NCI-H524 treated with DMSO at 0.1 percent for 48 hours (cell line): ENCODE data around the gene IL31.
"Not testable (repeated sequence)": the region's sequence is repeated elsewhere in the genome, so short reads cannot be mapped to it uniquely, and the experiment has no call there.

Experiments used
- DNase-seq: peaks from one replicate; lab custom pipeline; 2025; lab: John Stamatoyannopoulos, UW

Gene IL31

DNA sequence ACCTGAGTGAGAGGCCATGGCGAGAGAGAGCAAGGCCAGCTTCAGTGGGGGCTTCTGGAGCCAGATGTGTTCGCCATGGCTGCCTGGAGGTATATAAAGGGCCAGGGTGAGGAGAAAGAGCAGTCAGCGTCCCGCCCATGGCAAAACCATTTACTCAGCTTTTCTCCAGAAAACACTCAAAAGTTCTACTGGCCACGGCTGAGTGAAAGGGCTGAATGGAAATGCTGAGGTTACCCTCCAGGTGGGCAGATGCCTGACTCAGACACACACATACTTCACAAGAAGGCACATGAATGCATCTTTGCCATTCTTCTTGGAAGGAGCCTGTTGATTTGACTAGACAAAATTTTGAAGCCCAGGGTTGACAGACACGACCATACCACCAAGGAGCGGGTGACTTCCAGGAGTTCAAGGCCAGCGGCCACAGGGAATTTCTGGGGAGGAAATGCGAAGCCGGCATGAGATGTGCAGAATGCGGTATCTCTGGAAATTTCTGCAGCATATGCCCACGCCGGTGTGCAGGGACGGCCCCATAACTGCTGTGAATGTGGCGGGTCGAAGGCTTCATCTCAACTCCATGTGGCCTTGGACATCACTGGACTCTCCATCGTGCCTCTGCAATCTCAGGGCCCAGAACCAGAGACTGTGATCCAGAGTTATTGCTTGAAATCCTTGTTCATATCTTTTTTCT is at the start of gene IL31:
Gene IL31, minus strand, starts transcription at position 67 of the 691 bp plus-strand sequence. Its CDS starts 49 bp downstream, at position 18.
- DNase-seq, result no peak

DNA sequence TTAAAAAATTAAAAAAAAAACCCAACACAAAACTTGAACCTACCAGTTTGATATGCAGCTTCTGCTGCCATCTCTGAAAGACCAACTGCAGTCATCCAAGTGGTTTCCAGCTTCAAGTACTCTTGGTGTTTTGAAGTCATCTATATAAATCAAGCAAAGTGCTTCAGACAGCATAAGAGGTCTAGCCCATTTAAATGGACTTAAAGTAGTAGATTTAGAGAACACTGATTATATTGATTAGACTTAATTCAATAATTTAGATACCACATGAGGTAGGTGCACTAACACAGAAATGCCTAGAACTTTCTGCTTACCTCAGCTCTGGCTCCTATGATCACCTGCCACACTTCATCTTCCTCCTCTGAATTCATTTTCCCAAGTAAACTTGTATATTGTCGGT is 42.4 kb upstream of the IL31 start:
- DNase-seq, result no peak

DNA sequence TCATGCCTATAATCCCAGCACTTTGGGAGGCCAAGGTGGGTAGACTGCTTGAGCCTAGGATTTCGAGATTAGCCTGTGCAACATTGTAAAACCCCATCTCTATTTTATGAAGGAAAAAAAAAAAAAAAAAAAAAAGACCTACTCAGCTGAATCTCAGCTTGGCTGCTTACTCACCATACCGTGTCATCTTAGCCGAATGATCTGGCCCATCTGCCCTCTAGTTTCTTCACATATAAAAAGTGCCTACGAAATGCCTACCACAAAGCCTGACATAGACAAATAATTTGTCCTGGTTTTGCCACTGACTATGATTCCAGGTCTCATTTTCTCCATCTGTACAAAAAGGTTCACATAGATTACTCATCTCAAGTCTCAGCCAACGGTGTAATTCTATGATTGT is 41.8 kb upstream of the IL31 start:
- DNase-seq, result no peak

DNA sequence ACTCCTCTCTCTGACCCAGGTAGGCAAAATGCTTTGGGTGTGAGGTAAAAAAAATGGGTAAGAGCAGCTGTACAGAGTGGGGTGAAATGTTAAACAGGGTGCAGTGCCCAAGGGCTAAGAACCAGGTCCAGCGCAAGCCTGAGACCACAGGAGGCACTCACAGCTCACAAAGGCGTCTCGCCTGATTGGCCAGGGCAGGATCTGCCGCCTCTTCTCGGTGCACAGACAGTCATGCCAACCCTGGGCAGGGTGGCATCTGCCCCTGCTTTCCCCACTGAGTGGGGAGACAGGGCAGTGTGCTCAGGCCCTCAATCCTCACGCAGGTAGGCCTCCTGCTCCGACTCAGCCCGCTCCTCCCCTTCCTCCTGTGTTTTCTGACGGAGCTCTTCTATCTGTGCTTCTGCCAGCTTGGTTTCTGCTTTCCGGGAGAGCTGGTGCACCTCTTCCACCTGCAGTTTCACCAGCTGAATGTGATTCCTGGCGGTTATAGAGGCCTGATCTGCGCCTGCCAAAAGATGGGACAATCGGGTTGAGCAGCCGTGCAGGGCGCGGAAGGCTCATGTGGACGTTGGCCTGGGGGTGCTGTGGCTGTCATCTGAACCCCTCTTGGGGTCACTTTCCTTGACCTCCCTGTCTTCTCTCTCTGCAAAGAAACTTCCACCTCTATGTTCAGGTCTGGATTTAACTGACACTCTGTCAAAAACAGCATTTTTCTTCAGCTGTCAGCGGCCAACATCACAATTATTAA is 34.2 kb upstream of the IL31 start:
- no peak for DNase-seq

DNA sequence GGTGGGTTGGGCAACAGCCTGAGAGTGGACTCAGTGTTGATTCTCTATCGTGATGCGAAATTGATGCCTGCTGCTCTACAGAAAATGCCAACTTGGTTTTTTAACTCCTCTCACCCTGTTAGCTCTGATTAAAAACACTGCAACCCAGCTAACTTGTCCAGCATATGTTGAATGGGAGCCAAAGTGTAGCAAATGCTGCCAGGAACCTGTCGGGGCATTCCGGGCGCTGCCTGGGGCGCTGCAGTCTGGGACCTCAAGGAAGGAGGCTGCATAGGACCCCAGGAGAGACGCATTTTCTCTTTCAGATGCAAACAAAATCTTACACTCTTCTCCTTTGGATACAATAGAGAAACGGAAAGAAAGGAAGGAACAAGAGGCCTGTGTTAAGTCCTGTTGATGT is 33.4 kb upstream of the IL31 start:
- DNase-seq, result no peak

DNA sequence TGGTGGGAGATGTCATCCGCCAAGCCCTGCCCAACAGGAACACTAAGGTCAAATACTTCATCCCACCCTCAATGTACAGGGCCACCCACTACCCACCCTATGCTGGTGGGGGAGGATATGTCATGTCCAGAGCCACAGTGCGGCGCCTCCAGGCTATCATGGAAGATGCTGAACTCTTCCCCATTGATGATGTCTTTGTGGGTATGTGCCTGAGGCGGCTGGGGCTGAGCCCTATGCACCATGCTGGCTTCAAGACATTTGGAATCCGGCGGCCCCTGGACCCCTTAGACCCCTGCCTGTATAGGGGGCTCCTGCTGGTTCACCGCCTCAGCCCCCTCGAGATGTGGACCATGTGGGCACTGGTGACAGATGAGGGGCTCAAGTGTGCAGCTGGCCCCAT is 33.0 kb upstream of the IL31 start:
- no peak for DNase-seq

DNA sequence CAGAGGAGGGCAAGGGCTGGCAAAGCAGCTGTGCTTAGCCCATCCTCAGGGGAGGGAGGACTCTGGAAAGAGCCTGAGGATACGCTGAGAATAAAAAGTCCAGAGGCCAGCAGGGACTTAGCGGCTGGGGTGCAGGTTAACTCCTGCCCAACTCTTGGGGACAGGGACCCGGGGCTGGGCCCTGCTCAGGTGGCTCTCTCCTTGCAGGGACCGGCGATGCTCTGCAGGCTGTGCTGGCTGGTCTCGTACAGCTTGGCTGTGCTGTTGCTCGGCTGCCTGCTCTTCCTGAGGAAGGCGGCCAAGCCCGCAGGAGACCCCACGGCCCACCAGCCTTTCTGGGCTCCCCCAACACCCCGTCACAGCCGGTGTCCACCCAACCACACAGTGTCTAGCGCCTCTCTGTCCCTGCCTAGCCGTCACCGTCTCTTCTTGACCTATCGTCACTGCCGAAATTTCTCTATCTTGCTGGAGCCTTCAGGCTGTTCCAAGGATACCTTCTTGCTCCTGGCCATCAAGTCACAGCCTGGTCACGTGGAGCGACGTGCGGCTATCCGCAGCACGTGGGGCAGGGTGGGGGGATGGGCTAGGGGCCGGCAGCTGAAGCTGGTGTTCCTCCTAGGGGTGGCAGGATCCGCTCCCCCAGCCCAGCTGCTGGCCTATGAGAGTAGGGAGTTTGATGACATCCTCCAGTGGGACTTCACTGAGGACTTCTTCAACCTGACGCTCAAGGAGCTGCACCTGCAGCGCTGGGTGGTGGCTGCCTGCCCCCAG is 32.3 kb upstream of the IL31 start:
- DNase-seq, result no peak

DNA sequence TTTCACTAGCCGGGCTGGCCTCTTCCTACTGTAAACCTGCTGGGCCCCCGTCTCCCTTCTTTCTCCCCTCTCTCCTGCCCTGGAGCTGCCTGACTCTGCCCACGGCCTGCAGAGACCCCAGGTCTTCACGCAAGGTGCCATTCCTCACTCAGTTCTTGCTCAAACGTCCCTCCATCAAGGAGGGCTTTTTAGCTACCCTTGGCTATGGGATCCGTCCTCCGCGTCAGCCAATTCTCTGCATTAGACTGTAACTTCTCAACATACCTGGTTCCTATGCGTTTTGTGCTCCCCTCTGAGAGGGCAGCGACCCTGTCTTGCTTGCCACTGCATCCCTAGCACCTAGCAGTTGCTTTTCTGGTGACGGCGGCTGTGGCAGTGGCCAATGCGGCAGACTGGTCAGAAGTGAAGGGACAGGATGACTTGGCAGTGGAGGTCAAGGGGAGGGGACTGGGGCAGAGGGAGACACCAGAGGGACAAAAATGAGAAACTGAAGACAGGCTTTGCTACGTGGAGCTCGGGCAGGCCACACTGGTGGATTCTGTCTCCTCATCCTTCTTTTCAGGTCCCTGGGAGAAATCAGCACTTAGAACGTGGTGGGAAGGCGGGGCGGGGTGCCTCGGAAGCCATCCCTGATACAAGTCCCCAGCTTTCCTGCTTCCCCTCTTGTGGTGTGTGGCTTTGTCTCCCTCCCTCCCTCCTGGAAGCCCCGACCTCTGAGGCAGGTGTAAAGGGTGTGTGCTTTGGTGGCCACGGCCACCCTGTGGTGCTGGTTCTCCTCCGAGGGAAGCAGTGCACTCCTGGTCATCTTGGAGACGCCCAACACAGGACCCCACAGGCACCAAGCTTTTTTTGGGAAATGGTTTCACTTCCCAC is 31.3 kb upstream of the IL31 start:
- no peak for DNase-seq

DNA sequence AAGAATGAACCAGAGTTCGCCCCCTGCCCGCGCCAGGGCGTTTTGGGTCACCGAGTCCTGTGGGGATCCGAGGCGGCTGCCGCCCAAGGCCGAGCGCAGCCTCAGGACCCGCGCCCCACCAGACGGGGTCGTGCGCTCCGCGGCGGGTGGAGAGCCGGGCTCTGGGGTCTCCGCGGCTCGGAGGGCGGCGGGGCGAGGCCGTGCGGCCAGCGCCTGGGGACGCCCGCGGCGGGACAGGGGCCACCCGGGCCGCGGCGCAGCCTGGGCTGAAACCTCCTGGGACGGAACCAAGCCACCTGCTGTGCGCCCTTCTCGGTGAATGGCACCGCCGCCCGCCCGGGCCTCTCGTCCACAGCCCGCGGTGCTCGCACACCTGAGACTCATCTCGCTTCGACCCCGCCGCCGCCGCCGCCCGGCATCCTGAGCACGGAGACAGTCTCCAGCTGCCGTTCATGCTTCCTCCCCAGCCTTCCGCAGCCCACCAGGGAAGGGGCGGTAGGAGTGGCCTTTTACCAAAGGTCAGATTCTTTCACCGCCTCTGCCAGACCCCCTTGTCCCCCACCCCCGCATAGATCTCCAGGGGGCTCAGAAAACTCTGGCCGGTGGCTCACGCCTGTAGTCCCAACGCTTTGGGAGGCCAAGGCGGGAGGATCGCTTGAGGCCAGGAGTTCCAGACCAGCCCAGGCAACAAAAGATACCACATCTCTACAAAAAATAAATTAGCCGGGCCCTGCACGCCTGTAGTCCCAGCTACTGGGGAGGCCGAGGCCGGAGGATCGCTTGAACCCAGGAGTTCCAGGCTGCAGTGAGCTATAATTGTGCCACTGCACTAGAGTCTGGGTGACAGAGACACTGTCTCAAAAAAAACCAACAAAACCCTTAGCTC is 30.4 kb upstream of the IL31 start:
- DNase-seq, result no peak

DNA sequence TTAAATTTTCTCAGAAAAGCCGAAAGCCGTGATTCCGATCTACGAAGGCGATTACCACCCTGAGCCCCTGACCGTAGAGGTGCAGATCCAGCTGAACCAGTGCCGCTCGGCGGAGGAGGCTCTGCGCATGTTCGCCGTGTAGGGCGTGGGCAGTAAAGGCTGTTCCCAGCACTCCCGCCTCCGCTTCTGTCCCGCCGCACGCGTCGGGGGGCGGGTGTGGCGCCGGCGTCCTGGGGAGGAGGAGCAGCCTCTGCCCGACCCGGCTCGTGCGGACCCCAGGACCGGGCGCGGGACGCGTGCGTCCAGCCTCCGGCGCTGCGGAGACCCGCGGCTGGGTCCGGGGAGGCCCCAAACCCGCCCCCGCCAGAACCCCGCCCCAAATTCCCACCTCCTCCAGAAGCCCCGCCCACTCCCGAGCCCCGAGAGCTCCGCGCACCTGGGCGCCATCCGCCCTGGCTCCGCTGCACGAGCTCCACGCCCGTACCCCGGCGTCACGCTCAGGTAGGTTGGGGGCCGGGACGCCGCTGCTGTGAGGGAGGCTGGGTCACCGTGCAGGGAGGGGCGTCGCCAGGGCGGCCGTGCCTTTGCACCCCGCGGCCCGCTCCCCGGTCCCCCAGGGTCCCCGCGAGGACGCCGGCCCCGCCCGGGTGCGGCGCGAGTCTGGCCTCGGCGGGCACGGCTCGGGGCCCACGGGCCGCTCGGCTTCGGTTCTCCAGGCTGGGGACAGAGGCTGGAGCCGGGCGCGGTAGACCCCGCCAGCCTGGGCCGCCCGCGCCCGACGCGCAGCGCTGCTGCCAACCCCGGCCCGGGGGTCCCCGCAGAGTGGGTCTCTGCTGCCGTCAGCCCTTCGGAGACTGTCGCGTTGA is 29.5 kb upstream of the IL31 start, which contains the start of gene B3GNT4:
Gene B3GNT4, plus strand, starts transcription at position 409 of the 866 bp plus-strand sequence. CDS start 910 bp downstream, outside the sequence.
- no peak for DNase-seq

DNA sequence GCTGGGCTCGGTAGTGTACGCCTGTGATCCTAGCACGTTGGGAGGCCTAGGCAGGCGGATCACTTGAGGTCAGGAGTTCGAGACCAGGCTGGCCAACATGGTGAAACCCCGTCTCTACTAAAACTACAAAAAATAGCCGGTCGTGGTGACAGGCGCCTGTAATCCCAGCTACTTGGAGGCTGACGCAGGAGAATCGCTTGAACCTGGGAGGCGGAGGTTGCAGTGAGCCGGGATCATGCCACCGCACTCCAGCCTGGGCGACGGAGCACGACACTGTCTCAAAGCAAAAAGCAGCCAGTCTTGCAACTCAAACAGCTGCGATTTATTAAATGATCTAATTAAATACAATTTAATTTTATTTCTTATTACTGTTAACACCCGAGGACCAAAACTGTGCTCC is 28.8 kb upstream of the IL31 start:
- DNase-seq, result not testable (repeated sequence)

DNA sequence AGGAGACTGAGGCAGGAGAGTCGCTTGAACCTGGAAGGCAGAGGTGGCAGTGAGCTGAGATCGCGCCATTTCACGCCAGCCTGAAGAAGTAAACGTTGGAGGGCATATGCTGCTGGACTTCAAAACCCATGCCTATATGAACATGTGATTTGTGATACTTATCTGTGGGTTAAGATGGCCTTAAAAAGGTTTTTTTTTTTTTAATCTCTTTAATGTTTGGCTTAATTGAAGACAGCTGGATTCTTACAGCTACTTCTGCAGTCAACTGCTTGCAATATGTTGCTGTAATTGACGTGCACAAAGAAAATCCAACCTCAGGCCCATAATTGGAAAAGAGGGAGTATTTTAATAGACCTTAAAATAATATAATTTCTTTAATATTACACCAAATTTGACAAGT is 28.0 kb upstream of the IL31 start:
- peak; percentile 67 for DNase-seq

DNA sequence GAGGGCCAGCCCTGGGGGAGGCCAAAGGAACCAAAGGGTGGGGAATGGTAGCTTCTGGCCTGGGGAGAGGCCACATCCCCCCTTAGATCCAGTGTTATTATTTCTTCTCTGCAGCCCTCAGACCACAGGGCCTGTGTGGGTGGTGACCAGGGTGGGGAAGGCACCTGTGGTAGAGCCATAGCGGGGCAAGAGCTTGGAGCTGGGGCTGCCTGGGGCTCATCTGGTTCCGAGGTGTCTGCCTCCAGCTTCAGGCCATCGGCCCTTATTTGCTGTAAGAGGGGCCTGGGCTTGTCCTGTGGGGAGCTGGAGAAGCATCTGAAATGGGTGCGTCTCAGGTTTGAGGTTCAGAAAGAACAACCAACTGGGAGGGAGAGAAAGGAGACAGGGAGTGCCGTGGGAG is 27.4 kb upstream of the IL31 start:
- DNase-seq, result no peak

DNA sequence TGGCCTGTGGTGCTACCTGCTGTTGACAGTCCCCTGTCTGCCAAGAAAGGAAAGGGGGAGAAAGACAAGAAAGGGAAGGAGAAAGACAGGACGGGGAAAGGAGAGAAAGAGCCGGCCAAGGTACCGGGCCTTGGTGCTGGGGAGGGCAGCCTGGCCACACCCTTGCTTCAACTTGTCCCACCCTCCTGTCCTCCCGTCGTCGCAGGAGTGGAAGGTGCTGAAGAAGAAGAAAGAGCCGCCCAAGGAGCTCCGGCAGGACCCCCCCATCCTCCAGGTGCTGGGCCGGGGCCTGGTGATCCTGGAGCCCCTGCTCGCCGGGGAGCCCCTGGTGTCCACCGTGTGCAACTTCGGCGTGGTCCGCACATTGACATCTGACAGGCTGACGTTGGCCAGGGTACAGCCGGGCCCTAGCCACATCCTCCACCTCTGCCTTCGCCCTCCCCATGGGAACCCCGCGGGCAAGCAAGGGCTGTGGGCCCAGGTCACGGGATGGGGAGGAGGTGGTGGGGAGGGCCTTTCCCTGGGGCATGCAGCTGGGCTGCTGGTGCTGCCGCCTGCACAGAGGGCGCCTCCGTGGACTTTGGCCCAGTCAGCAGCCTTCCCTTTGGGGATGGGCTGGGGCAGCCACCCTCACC is 26.6 kb upstream of the IL31 start:
- DNase-seq, result no peak

DNA sequence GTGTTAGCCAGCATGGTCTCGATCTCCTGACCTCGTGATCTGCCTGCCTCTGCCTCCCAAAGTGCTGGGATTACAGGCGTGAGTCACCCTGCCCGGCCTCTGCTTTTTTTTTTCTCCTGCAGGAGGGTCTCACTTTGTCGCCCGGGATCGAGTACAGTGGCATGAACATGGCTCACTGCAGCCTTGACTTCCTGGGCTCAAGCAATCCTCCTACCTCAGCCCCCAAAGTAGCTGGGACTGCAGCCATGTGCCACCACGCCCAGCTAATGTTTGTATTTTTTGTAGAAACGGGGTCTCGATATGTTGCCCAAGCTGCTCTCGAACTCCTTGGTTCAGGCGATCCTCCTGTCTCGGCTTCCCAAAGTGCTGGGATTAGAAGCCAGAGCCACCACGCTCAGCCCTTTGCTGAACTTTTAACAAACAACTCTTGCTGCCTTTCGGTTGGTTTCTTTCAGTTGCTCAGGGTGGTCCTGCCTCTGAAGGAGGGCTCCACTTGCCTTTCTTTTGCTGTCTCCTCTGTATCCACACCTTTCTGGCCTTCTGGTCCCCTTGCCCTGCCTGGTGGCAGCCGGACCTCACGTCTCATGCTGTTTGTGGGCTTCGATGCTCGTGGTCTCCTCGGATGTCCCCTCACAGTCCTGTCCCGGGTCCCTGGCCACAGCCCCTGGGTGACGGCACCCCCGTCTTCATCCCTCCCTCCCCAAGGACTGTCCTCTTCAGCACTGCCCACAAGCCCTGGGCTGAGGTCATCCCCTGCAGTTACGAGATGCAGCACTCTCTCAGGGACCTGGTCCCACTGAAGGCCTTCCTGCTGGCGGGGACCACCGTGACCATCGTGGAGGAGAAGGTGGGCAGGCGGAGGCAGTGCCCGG is 25.7 kb upstream of the IL31 start:
- no peak for DNase-seq

DNA sequence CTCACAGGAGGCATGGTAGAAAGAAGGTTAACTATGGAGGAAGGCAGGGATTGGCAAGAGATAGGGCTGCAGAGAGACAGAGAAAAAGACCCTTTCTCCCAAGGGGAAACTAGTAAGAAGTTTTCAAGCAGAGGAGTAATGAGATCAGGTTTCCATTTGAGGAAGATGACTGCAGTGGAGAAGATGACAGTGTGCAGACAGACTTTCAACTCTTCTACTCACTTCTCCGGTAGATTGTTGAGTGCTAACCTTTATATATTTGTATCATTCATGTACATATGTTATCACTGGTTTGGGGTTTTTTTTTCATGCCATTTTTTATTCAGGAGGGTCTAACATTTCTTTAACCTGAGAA is 23.6 kb upstream of the IL31 start:
- DNase-seq, result no peak

DNA sequence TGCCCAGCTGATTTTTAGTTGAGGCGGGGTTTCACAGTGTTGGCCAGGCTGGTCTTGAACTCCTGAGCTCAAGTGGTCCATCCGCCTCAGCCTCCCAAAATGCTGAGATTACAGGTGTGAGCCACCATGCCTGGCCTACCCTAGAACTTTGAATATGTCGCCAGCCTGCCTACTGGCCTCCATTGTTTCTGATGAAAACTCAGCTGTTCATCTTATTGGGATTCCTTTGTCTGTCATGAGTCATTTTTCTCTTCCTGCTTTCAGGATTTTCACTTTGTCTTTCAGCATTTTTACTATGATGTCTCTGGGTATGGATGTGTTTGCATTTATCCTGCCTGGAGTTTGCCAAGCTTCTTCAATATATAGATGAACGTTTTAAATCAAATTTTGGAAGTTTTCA is 21.4 kb upstream of the IL31 start:
- DNase-seq, result no peak

DNA sequence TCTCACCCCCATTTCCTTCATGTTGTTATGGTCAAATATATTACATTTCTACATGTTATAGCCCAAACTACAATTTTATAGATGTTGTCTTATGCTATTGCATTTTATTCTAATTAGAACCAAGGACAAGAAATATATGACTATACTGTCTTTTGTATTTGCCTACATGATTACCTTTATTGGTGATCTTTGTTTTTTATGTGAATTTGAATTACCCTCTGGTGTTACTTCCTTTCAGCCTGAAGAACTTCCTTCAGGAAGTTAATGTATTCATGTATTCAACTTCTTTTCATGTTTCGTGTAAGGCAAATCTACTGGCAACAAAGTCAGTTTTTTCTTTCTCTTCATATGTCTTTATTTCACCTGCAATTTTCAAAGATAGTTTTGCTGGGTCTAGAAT is 20.8 kb upstream of the IL31 start:
- no peak for DNase-seq
